HG03432 (cell line): Measurements from ENCODE around the gene DACH2.
"Not testable (repeated sequence)": the region's sequence is repeated elsewhere in the genome, so short reads cannot be mapped to it uniquely, and the experiment has no call there.

Source experiments
- ATAC-seq: cut with Tn5 transposase; IDR thresholded peaks from one replicate; pipeline ENCODE4 v1.9.1; 2021; ENCODE audit warnings: mild to moderate bottlenecking, moderate library complexity; ENCODE audit not compliant: unreplicated experiment

DACH2 gene

DNA sequence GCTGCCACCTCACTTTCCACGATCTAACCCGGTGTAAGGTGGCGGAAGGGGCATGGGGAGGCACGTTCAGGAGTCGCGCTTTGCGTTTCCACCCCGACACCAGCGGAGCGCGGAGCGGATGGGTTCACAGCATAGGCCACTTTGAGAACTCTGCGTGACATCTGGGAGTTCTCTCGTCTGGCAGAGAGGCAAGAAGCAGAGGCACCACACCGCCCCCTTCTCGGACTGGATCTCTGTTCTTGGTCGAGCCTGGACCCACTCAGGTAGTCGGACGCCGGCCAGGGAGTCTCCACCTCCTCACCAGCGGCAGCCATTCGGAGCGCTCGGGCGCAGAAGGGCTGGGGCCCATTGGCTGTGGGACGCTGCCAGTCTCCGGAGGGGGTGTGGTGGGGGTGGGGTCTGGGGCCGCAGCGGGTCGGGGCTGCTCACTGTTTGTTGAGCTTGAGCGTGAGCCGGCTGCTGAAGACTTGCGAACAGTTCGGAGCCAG lies at the start of gene DACH2:
DACH2 (plus strand) TSS at position 428 of the 488 bp plus-strand sequence.
- peak; percentile 100 for ATAC-seq

DNA sequence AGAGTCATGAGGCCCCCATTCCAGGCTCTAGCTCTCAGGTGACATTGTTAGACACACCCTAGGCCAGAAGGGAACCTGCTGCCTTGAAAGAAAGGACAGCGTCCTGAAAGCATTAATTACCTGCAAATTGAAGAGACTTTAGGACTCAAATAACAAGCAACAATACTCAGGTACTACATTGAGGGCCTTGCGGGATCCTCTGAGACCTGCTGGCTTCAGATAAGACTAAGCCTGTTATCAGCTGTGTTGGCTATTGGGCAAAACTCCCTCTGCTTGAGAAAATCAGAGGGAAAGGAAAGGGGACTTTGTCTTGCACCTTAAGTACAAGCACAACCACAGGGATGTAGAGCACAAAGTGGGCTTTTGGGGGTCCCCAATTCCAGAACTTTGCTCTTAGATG lies 45.9 kb upstream of the DACH2 start:
- no peak for ATAC-seq

DNA sequence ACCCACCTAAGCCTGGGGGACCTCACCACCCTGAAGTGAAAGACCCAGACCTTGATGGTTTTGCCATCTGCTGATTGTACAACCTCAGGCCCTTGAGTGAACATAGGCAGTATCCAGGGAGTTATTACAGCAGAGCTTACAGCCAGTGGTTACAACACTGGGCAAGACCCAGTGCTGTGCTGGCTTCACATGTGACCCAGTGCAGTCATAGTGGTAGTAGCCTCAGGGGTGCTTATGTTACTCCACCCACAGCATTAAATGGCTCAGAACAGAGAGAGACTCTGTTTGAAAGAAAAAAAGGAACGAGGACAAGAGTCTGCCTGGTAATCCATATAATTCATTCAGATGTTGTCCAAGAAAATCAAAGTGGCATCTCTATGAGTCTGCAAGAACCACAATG lies 45.2 kb upstream of the DACH2 start:
- no peak for ATAC-seq

DNA sequence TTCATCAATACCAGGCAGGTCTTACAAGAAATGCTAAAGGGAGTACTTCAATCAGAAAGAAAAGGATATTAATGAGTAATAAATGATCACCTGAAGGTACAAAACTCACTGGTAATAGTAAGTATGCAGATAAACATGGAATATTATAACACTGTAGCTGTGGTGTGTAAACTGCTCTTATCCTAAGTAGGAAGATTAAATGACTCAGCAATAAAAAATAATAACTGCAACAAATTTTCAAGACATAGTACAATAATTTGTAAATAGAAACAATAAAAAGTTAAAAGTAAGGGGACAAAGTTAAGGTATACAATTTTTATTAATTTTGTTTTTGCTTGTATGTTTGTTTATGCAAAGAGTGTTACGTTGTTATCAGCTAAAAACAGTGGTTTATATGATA lies 43.7 kb upstream of the DACH2 start:
- no peak for ATAC-seq

DNA sequence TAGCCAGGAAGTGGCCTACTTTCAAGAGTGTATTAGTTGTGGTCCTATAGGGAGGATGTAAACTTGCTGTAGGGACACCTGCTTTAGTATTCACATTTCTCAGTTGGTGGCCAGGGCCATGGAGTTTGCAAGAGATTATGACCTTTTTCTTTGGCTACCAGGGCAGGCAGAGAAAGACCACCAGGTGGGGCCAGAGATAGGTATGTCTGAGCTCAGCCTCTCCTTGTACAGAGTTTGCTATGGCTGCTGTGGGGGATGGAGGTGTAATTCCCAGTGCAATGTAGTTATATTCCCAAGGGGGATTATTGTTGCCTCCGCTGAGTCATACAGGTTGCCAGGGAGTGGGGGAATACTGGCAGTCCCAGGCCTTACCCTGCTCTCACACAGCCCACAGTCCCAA lies 26.3 kb upstream of the DACH2 start:
- ATAC-seq, result no peak

DNA sequence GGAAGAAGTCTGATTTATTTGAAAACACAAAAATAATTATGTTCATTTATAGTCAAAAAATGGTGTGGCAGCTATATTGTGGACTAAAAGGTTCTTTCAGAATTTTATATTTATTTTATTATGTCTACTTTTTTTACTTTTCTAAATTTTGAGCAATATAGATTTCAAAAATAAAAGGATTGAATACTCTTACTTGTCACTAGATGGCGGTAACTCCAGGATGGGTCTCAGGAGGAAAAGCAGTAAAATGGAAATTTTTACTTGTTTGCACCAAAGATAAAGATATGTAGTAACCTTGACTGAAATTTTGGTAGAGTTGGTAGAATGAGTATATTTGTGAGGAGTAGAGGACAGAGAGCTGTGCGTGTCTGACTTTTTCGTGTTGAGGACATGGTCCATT lies 14.5 kb upstream of the DACH2 start:
- ATAC-seq, result no peak

DNA sequence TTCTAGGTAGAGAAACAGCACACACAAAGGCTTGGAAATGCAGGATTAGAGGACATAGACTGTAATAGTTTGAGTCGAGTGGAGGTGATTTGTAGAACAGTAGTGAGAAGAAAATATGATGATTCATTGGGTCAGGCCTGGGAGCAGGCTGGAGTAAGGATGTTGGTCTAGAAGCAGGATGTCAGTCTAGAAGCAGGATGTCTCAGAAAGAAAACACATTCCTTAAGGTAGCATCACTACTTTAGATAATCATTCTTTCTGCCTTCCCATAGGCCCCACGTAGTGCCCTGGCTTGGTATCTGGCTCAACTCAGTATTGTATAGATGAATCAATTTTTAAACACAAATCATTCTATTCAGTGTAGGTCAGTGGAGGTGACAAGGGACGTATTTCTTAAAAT lies 11.2 kb upstream of the DACH2 start:
- ATAC-seq, result peak; percentile 30

DNA sequence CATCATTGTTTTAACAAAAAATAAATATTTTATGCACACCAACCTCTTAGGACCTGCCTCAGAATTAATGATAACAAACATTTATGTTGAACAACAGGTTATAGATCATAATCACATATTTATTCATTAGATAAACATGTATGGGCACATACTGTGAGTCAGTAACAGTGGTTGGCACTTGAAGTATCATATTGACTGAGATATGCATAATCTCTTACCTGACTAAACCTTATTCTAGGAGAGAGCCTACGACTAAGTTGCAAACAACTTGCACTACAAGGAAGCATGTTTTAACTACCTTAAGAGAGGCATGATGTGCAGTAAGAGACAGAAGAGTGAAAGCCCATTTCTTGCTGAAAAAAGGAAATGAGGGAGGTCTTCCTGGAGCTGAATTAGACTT lies 6.5 kb upstream of the DACH2 start:
- no peak for ATAC-seq

DNA sequence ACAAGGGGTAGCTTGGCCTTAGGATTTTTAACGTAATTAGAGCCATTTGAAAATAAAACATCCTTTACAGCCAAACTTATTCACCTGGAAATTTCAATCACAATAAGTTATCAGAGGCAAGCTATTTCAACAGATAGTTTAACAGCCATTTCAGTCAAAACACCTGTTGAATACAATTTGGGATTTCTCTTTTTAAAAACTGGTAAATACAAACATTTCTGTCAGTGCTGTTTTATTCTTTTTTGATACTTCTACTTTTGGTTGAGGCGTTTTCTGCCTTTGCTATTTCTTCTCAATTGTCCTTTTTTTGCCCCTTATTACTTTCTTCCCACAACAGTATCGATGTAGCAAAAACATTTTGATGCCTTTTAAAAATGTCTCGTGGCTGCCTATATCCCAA lies 2.1 kb upstream of the DACH2 start:
- no peak for ATAC-seq

DNA sequence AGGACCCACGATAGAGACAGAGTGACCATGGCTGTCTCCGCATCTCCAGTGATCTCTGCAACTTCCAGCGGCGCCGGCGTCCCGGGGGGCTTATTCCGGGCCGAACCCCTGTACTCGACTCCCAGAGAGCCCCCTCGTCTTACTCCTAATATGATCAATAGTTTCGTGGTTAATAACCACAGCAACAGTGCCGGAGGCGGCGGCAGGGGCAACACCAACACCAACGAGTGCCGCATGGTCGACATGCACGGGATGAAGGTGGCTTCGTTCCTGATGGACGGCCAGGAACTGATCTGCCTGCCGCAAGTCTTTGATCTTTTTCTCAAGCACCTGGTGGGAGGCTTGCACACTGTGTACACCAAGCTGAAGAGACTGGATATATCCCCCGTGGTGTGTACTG lies 343 bp downstream of the DACH2 start:
- ATAC-seq, result peak; percentile 10

DNA sequence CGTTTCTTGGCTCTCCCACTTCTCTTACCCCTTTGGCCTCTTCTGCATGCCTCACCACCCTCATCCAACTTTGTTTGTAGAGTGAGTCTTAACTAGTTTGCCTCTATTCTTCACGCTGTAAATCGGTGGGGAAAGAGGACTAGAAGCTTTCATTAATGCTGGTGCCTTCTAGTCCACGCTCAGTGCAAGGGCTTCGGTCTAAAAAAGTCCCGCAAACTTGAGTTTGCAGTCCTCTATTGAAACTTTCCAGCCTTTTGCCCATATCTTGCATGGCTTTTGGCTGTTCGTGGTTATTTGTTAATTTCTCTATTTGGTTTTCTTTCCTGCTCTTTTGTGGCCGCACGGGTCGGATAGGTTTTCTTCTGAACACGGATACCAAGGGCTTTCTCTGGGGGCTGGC lies 868 bp downstream of the DACH2 start:
- ATAC-seq, result no peak

DNA sequence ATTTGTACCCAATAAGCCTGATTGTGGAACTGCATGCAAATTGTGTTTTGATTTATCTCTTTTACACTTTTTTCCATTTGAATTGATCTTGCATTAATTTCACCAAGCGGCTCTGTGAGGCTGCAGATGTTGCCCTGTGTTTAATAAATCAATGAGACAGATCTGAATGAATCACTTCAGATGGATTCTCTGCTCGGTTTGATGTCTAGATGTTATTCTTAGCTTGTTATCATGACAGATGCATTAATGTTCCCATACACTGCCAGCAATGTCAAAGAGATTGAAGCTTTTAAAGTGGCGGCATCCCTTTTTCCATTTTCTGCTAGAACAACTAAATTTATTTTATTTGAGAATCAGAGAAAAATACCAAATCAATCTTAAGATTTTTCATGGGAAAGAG lies 6.3 kb downstream of the DACH2 start:
- no peak for ATAC-seq

DNA sequence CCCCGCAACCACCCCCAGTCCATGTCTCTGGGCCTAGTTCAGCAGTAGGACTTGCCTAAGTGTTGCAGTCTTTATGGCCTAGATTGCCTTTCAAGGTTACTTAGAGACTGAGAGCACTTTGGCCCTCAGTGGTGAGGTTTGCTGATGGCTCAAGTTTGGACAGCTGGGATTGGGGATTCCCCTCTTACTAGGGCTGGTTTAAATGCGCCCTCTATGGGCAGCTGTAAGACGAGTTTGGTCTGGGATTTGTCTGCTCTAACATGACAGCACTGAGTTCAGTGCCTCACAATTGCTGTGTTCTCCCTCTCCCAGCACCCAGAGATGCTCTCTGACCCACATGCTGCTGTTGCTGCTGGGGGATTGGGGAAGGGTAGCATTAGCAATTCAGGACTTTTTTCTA lies 23.1 kb downstream of the DACH2 start:
- peak; percentile 80 for ATAC-seq

DNA sequence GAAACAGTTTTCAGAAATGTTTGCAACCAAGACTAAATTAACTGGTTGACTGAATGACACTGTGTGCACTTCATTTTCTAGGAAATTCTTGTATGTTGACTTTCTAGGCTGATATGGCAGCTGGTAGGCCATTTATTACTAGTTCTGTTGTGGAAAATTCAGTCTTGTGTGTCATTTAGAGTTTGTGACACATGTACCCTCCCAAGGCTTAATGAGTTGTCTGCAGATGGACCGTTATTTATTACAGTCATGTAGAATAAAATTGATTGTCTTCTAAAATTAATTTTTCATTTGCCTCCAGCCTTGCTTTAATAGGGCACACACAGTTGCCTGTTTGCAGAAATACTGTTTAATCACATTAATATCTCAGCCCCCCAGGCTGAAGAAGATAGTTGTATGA lies 30.7 kb downstream of the DACH2 start:
- no peak for ATAC-seq

DNA sequence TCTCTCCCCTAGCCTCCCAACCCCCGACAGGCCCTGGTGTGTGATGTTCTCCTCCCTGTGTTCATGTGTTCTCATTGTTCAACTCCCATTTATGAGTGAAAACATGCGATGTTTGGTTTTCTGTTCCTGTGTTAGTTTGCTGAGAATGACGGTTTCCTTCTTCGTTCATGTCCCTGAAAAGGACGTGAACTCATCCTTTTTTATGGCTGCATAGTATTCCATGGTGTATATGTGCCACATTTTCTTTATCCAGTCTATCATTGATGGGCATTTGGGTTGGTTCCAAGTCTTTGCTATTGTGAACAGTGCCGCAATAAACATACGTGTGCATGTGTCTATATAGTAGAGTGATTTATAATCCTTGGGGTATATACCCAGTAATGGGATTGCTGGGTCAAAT lies 33.1 kb downstream of the DACH2 start:
- not testable (repeated sequence) for ATAC-seq

DNA sequence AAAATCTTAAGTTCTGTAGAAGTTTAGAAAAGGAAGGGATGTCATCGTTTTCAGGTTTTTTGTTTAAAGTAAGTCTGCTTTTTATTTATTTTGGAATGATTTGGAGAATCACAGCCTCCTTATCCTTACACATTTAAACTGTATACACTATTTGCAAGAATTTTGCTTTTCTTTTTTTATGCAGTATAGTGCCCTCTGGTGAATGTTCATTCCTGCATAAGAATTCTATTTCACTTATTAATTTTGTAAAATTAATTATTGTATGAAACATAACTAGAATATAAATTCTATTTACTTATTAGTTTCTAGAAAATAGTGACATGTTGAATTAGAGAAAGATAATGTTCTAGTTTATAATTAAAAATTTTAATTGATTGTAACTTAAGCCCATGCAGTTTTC lies 44.6 kb downstream of the DACH2 start:
- no peak for ATAC-seq

DNA sequence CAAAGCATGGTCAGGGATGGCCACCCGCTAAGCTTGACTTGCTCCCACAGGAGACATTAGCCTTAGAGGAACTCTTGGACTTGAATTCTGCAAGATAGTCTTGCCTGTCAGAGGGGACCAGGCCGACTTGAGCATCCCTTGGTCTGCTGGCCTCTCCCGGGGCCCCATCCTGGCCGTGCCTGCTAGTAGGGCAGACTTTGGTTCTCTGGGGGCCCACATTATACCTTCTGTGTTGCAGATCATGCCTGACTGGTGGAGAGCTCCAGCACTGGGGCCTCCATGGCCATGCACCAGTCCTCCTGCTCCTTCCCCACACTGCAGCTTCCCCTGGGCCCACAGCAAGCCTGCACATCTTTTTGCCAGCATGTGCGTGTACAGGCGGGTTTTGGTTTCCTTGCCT lies 46.5 kb downstream of the DACH2 start:
- ATAC-seq, result no peak

DNA sequence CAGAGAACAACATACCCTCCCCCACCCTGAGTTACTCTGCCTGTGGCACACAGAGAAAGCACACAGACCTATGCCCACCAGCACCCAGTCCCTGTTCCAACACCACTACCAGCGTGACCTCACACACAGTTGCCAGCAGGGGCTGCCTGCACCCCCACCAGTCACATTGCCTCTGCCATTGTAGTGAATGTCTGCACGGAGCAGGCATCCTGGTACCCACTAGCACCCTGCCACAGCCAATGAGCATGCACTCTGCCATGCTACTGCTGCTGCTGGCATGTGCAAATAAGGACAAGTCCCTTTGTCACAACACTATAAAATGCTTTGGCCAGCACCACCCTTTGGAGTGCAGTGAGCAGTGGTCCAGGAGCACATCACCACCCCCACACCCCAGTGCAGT lies 47.1 kb downstream of the DACH2 start:
- ATAC-seq, result no peak

DNA sequence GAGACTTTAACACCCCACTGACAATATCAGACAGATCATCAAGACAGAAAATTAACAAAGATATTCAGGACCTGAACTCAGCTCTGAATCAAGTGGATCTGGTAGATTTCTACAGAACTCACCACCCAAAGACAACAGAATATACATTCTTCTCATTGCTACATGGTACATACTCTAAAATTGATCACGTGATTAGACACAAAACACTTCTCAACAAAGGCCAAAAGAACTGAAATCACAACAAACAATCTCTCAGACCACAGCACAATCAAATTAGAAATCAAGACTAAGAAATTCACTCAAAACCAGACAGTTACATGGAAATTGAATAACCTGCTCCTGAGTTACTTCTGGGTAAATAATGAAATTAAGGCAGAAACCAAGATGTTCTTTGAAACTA lies 49.6 kb downstream of the DACH2 start:
- ATAC-seq, result no peak

DNA sequence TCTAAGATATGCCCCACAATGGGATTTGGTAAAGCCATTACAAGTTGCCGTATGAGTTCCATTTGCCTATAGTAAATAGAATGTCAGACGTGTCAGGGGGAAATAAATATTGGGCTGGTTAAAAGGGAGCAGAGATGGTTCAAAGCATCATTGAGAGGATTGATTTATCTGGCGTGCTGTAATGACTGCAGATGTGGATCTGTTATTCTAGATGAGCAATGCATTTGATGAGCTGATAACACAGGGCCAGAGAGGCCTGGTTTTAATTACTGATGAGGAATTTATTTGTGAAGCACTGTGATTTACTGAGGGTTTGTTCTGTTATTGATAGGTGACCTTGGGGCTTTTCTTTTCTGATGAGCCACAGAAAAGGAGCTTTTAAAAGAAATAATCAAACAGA lies 62.5 kb downstream of the DACH2 start:
- ATAC-seq, result no peak

DNA sequence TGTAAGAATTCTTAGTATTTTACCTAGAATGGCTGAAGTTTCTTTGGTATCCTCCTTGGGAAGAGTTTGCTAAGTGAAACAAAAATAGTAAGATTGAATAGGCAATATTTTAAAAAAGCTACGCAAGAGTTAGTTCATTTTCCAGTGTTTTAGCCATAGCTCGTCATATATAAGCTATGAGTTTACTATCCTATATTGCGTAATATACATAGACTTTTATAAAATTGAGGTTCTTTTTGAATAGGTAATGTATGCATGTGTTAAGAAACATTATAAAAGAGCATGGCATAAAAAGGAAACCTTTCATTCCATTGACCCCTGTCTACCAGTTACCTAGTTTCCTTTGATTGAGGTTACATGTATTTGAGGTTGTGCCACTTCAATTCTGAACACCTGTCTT lies 67.0 kb downstream of the DACH2 start:
- ATAC-seq, result no peak

DNA sequence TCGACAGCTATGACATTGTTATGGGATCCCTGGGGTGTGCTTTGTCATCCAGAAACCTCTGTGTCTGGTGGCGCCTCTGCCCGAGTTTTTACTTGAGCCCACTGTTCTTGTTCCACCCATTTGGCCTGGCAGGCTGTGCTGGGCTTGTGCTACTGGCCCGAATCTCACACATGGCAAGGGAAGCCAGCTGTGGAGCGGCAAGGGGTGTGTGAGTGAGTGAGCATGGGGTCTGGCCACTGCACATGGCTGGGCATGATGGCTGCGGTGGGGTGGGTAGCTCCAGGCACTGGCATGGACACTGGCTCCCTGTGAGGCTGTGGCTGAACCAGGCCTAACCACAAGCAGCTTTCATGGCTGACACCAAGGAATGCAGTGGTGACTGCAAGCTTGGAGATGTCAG lies 89.2 kb downstream of the DACH2 start:
- ATAC-seq, result no peak

DNA sequence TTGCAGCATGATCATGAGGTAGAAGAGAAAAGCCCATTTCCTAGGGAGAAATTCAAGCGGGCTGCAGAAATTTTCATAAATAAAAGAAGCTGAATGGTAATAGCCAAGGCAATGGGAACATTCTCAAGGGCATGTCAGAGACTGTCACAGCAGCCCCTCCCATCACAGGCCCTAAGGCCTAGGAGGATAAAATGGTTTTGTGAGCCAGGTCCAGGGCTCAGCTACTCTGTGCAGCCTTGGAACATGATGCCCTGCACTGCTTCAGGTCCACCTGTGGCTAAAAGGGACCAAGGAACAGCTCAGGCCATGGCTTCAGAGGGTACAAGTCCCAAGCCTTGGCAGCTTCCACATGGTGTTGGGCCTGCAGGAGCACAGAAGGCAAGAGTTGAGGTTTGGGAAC lies 93.3 kb downstream of the DACH2 start:
- ATAC-seq, result no peak

DNA sequence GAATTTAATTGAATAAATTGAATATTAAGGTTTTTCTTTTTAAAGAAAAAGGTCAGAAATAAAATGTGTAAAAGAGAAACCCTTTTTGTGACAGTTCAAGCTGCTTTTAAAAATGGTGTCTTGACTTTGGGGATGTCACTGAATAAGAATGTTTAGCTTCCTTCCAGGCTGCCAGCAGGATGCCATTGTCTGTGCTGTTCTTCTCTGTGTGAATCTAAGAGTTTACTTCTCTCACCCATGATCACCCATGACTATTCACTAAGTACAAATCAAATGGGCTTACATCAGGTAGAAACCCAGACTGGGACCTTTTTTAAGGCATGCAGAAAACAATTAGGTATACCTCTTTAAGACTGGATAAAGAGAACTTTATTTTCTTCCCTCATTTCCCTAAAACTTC lies 115.3 kb downstream of the DACH2 start:
- no peak for ATAC-seq
